SU-DHL-6 (cell line): ENCODE data around the gene NEB.

Experiments
- CTCF ChIP-seq: fragments of 200-600 bp; sonication (generic); IDR thresholded peaks from one replicate; pipeline ENCODE4 v1.5.1; 2017; ENCODE audit warnings: antibody characterized with exemption, mild to moderate bottlenecking, low read length, moderate library complexity; ENCODE audit not compliant: insufficient read depth, poor library complexity, severe bottlenecking
- EZH2phosphoT487 ChIP-seq: fragments of 200-600 bp; sonication (generic), shearing (Covaris generic); conservative IDR thresholded peaks from 2 replicates; pipeline ENCODE4 v1.6.1; 2018; ENCODE audit warnings: mild to moderate bottlenecking, antibody characterized with exemption, low read length, moderate library complexity, mixed read lengths

- TF ChIP-seq CTCF (no peak), EZH2phosphoT487 (no peak)
Observed at GRCh38 chr2:151616760-151617339, 117.4 kb downstream of the NEB start.
